D721Med (cell line): Measurements from ENCODE around the gene TCL1B.

Source experiments
- DNase-seq: peaks from one replicate; pipeline ENCODE4 v3.0.0; 2011; ENCODE audit warnings: low spot score; ENCODE audit not compliant: insufficient read length
- FAIRE-seq: peaks from 2 replicates; lab custom pipeline; 2011; peaks lifted over from hg19 to GRCh38; lab: Jason Lieb, UNC
- TF ChIP-seq, protein P1 (sequence below): IDR thresholded peaks from 2 replicates; pipeline ENCODE4 v1.5.1; 2012; ENCODE audit warnings: mild to moderate bottlenecking, control low read depth; ENCODE audit not compliant: insufficient read depth; ENCODE audit errors: missing control alignments

Gene TCL1B, protein sequence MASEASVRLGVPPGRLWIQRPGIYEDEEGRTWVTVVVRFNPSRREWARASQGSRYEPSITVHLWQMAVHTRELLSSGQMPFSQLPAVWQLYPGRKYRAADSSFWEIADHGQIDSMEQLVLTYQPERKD

DNA sequence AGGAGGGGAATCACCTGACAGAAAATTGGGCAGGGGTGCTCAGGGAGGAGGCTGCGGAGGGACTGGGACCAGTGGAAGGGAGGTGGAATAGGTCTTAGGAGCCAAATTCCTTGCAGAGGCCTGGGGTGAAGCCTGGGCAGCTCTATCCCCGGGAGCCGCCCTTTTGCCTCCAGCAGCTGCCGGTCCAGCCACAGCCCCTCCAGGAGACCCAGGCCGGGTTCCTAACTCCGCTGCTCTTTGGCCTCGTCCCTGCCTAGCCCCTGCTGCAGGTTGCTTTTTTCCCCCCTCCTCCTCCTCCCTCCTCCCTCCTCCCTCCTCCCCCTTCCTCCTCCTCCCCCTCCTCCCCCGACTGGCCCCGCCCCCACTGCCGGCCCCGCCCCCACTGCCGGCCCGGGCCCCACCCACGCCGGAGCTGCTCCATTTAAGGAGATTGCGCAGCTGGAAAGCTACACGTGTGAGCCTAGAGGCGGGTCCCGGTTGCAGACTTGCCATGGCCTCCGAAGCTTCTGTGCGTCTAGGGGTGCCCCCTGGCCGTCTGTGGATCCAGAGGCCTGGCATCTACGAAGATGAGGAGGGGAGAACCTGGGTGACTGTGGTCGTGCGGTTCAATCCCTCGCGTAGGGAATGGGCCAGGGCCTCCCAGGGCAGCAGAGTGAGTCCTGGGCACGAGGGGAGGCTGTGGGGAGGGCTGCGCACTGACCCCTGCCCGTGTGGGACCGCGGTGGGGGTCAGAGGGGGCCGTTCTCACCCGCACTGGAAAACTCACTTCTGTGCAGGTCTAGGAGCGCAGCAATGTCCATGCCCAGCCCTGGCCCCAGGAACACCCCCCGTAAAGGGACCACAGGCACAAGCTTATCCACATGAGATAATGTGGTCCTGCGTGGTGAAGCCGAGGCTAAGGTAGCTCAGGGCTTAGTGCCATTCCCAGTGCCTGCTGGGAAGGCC lies at the start of gene TCL1B:
TCL1B (plus strand) TSS at position 449 of the 945 bp plus-strand sequence; CDS start at position 491, 42 bp downstream.
- TF ChIP-seq, protein P1, sequence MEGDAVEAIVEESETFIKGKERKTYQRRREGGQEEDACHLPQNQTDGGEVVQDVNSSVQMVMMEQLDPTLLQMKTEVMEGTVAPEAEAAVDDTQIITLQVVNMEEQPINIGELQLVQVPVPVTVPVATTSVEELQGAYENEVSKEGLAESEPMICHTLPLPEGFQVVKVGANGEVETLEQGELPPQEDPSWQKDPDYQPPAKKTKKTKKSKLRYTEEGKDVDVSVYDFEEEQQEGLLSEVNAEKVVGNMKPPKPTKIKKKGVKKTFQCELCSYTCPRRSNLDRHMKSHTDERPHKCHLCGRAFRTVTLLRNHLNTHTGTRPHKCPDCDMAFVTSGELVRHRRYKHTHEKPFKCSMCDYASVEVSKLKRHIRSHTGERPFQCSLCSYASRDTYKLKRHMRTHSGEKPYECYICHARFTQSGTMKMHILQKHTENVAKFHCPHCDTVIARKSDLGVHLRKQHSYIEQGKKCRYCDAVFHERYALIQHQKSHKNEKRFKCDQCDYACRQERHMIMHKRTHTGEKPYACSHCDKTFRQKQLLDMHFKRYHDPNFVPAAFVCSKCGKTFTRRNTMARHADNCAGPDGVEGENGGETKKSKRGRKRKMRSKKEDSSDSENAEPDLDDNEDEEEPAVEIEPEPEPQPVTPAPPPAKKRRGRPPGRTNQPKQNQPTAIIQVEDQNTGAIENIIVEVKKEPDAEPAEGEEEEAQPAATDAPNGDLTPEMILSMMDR, result no peak
- DNase-seq, result no peak
- no peak for FAIRE-seq

DNA sequence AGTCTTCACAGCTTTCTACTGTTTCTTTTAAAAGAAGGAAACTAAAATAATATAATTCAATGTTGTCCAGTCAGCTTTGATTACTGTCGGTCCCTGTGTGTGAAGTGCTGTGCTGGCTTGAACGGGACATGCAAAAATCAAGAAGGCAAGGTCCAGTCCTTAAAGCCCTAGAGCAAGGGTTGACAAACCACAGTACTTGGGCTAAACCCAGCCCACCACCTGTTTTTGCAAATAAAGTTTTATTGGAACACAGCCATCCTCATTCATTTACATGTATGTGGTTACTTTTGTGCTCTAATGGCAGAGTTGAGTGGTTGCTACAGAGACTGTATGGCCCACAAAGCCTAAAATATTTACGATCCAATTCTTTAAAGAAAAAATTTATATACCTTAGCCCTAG lies 41.2 kb upstream of the TCL1B start:
- TF ChIP-seq, protein P1, result no peak
- DNase-seq, result no peak
- FAIRE-seq, result no peak

DNA sequence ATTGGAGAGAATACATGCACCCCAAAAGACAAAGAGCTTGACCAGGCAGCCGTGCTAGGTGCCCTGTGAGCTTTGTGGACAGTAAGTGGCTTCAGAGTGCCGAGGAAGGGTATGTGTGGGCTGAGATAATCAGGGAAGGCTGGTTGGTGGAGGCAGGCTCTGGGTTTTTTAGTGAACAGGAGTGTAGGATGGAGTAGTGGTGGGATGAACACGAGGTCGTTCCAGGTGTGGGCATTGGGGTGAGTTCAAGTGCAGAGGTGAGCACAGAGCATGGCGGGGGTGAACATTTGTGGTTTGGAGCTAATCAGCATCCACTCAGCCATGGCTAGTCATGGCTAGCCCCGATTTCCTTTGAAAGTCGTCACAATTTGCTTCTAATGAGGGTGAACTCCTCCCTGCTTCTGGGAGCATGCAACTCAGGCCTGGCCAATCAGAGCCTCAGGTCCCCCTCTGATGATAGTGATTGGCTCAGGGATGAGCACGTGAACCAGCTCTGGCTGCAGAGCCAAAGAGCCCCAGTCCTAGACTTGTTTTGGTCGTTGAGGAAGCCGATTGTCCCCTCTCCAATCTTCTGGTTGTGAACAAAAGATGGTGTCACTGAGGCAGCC lies 40.7 kb upstream of the TCL1B start:
- no peak for DNase-seq
- TF ChIP-seq, protein P1, result no peak
- FAIRE-seq, result no peak

DNA sequence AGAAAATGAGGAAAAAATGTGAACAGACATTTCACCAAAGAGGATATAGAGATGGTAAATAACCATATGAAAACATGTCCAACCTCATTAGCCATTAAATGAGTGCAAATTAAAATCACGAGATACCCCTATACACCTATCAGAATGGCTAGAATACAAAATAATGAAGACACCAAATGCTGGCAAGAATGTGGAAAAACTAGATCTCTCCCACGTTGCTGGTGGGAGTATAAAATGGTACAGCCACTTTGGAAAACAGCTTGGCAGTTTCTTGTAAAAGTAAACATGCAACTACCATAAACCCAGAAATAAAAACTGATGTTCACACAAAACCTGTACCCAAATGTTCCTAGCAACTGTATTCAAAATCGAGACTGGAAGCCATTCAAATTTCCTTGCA lies 38.3 kb upstream of the TCL1B start:
- FAIRE-seq (no peak), DNase-seq (no peak)
- TF ChIP-seq, protein P1, result no peak

DNA sequence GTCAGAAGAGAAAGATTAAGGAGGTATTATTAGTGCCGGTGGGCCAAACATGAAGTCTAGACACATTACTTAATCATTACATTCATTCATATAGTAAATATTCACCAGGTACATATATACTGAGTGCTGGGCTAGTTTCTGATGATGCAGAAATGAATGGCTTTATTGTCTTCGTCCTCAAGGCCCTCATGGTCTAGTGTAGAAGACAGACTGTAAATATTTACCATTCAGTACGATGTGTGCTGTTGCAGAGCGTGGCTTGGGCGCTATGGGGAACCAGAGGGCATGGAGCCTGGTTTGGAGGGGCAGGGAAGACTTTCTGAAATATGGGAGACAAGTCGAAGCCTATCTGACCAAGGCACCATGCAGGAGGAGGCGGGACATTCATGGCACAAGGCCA lies 37.0 kb upstream of the TCL1B start:
- FAIRE-seq, result no peak

DNA sequence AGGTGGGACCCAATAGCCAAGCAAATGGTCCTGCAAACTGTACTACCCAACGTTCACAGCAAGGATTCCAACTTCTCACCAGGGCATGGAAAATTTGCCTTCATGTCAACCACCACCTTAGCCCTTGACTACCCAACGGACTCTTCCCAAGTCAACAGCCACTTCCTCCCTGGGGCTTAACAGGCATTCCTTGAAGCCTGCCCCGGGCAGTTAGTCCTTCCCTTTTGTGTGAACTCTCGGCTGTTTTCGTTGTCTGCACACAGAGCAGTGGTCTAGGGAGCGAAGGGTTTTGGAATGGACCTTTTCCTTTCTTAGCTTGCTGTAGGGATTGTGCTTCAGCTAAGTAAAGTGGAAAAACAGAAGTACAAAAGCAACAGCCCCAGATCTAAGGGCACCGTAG lies 35.2 kb upstream of the TCL1B start:
- TF ChIP-seq, protein P1, result no peak
- FAIRE-seq (no peak), DNase-seq (no peak)

More for the DNA sequence above, 37.0 kb upstream of the TCL1B start:
- DNase-seq, result no peak
- TF ChIP-seq, protein P1, result no peak
